Suprapubic skin (tissue), 4 donors: Measurements from ENCODE around the gene GOLGA8K. TPM values are rescaled to one million over a fixed set of nuclear protein-coding genes. Genes with fewer than 3 reads are reported as not detected.
A peak's percentile ranks its signal among the peaks of the same experiment; 100 is the strongest.
"Not testable (repeated sequence)": the region's sequence is repeated elsewhere in the genome, so short reads cannot be mapped to it uniquely, and the experiment has no call there.

ENCODE experiments used
- DNase-seq, 2 donors: peaks; one replicate each; pipeline ENCODE4 v3.0.0-alpha.2; 2019; ENCODE audit warnings: low spot score in 2 of 2
- H3K27ac ChIP-seq: fragments of 200-600 bp; sonication (generic); one replicate; pipeline ENCODE4 v1.5.1; 2019
- H3K27me3 ChIP-seq: fragments of 200-600 bp; sonication (generic); one replicate; pipeline ENCODE4 v1.5.1; 2019
- H3K36me3 ChIP-seq: fragments of 200-600 bp; sonication (generic); one replicate; pipeline ENCODE4 v1.5.1; 2019
- H3K4me1 ChIP-seq: fragments of 200-600 bp; sonication (generic); one replicate; pipeline ENCODE4 v1.5.1; 2019
- H3K4me3 ChIP-seq: fragments of 200-600 bp; sonication (generic); one replicate; pipeline ENCODE4 v1.5.1; 2019; ENCODE audit warnings: mild to moderate bottlenecking
- H3K9me3 ChIP-seq: fragments of 200-600 bp; sonication (generic); one replicate; pipeline ENCODE4 v1.5.1; 2019
- CTCF ChIP-seq, 2 donors: fragments of 200-600 bp in 1 of 2; fragments of 450-650 bp in 1 of 2; sonication (generic) in 1 of 2; IDR thresholded peaks; one replicate each; pipeline ENCODE4 v1.5.1; 2016 to 2019; ENCODE audit warnings: antibody characterized with exemption in 2 of 2, mild to moderate bottlenecking in 1 of 2, moderate library complexity in 1 of 2
- WGBS: methylation state at CpG from one replicate; pipeline ENCODE4 v1.1.5; 2018; 5-methylcytosine and 5-hydroxymethylcytosine counted together
- total RNA-seq, 4 donors: library from RNA; depleted of rRNA; stranded (reverse); fragments of >200 nt; gene quantifications; one replicate each; pipeline ENCODE4 v1.1.0, GENCODE V29; 2016

The GOLGA8K gene
- total RNA-seq, result 1 to 10 TPM in 1 of 4 donors, under 1 TPM in 1, not detected in 2; 0.76 to 1.6 TPM

- not testable (repeated sequence) for H3K4me3 ChIP-seq, H3K36me3 ChIP-seq, H3K9me3 ChIP-seq, H3K4me1 ChIP-seq, DNase-seq, H3K27me3 ChIP-seq, H3K27ac ChIP-seq
- WGBS, result no CpG with 5 or more reads among the region's 8 CpGs
These were observed at the start of gene GOLGA8K for GRCh38 chr15:32403192-32403591. Gene GOLGA8K (minus strand): TSS chr15:32403292. CDS start chr15:32403194, 98 bp downstream.

GRCh38 chr15:32440445-32440977 is 37.4 kb upstream of the GOLGA8K start:
- DNase-seq, H3K4me3 ChIP-seq, H3K9me3 ChIP-seq, H3K27me3 ChIP-seq, H3K4me1 ChIP-seq, H3K36me3 ChIP-seq, H3K27ac ChIP-seq: not testable (repeated sequence)
- no CpG with 5 or more reads among the region's 12 CpGs for WGBS

- DNase-seq, H3K27ac ChIP-seq, H3K27me3 ChIP-seq, H3K36me3 ChIP-seq, H3K4me3 ChIP-seq, H3K4me1 ChIP-seq, H3K9me3 ChIP-seq: not testable (repeated sequence)
- no CpG with 5 or more reads among the region's 73 CpGs for WGBS
These were observed 31.2 kb upstream of the GOLGA8K start for GRCh38 chr15:32434102-32434963.

- not testable (repeated sequence) for H3K36me3 ChIP-seq, H3K27me3 ChIP-seq, DNase-seq, H3K27ac ChIP-seq, H3K4me1 ChIP-seq, H3K4me3 ChIP-seq, H3K9me3 ChIP-seq
- 32% methylated on average over 1 of the region's 4 CpGs for WGBS
These were observed 24.5 kb upstream of the GOLGA8K start for GRCh38 chr15:32427635-32428034.

- not testable (repeated sequence) for H3K4me3 ChIP-seq, H3K27ac ChIP-seq, H3K36me3 ChIP-seq, H3K9me3 ChIP-seq, H3K27me3 ChIP-seq, H3K4me1 ChIP-seq
- peak; percentile 61 to 63 for DNase-seq
- 65% methylated on average over 4 of the region's 4 CpGs for WGBS
These were observed 23.4 kb upstream of the GOLGA8K start for GRCh38 chr15:32426511-32426910.

GRCh38 chr15:32407903-32408302 is 4.8 kb upstream of the GOLGA8K start:
- H3K27ac ChIP-seq, DNase-seq, H3K4me1 ChIP-seq, H3K36me3 ChIP-seq, H3K9me3 ChIP-seq, H3K27me3 ChIP-seq, H3K4me3 ChIP-seq: not testable (repeated sequence)
- 1% methylated on average over 3 of the region's 3 CpGs for WGBS
- TF ChIP-seq CTCF (IDR thresholded peaks at IDR 0.05), result peak in 1 of 2 donors; percentile 33

- H3K27ac ChIP-seq, H3K4me3 ChIP-seq, H3K36me3 ChIP-seq, H3K9me3 ChIP-seq, H3K27me3 ChIP-seq, H3K4me1 ChIP-seq: not testable (repeated sequence)
- DNase-seq, result peak in 1 of 2 donors; percentile 41
- no CpG with 5 or more reads among the region's 8 CpGs for WGBS
These were observed 6.6 kb downstream of the GOLGA8K start for GRCh38 chr15:32396522-32396921.

- WGBS, result no CpG with 5 or more reads among the region's 5 CpGs
- not testable (repeated sequence) for H3K27me3 ChIP-seq, H3K27ac ChIP-seq, H3K9me3 ChIP-seq, H3K4me1 ChIP-seq, H3K36me3 ChIP-seq, H3K4me3 ChIP-seq, DNase-seq
These were observed 8.3 kb downstream of the GOLGA8K start for GRCh38 chr15:32394745-32395144.

GRCh38 chr15:32388050-32388648 is 14.9 kb downstream of the GOLGA8K start:
- not testable (repeated sequence) for H3K4me1 ChIP-seq, H3K9me3 ChIP-seq, H3K36me3 ChIP-seq, H3K27me3 ChIP-seq, DNase-seq, H3K4me3 ChIP-seq, H3K27ac ChIP-seq
- WGBS, result no CpG with 5 or more reads among the region's 14 CpGs

GRCh38 chr15:32385823-32386495 is 17.1 kb downstream of the GOLGA8K start:
- not testable (repeated sequence) for H3K36me3 ChIP-seq, H3K4me1 ChIP-seq, H3K27me3 ChIP-seq, H3K4me3 ChIP-seq, H3K9me3 ChIP-seq, H3K27ac ChIP-seq
- no CpG with 5 or more reads among the region's 13 CpGs for WGBS
- DNase-seq, result peak in 1 of 2 donors; percentile 74

GRCh38 chr15:32374185-32374584 is 28.9 kb downstream of the GOLGA8K start:
- not testable (repeated sequence) for H3K36me3 ChIP-seq, H3K4me3 ChIP-seq, H3K4me1 ChIP-seq, H3K27ac ChIP-seq, H3K9me3 ChIP-seq, DNase-seq, H3K27me3 ChIP-seq
- WGBS, result no CpG with 5 or more reads among the region's 2 CpGs

GRCh38 chr15:32373707-32374106 is 29.4 kb downstream of the GOLGA8K start:
- not testable (repeated sequence) for H3K27ac ChIP-seq, H3K9me3 ChIP-seq, H3K4me3 ChIP-seq, H3K4me1 ChIP-seq, H3K27me3 ChIP-seq, H3K36me3 ChIP-seq, DNase-seq
- no CpG with 5 or more reads among the region's 6 CpGs for WGBS

- not testable (repeated sequence) for H3K4me1 ChIP-seq, H3K27ac ChIP-seq, H3K36me3 ChIP-seq, H3K27me3 ChIP-seq, H3K4me3 ChIP-seq, H3K9me3 ChIP-seq
- DNase-seq, result peak in 1 of 2 donors; percentile 41
- WGBS, result 95% methylated on average over 3 of the region's 5 CpGs
These were observed 31.0 kb downstream of the GOLGA8K start for GRCh38 chr15:32372075-32372474.
